Measurements from ENCODE around the gene PARP1. TPM values are rescaled to one million over a fixed set of nuclear protein-coding genes. Genes with fewer than 3 reads are reported as not detected.

Gene PARP1
- total RNA-seq, 1 donor, result 51.0 TPM

GRCh38 chr1:226335661-226336060, 72.2 kb downstream of the PARP1 start:
- Histone ChIP-seq H3K36me3 (ENCODE audit: insufficient read depth, low read length) (no peaks in the 10 kb centered on the region), H3K4me3 (ENCODE audit: insufficient read depth, low read length) (no peak overlapping the region), H4K20me1 (ENCODE audit: insufficient read depth, low read length) (no peaks in the 10 kb centered on the region), H3K27ac (ENCODE audit: low read depth, low read length) (no peak overlapping the region), H3K9me3 (ENCODE audit: low read depth, low read length) (no peaks in the 10 kb centered on the region), H3K4me2 (ENCODE audit: insufficient read depth, low read length) (no peak overlapping the region), H3K4me1 (ENCODE audit: insufficient read depth, low read length) (peaks cover 3% of the 10 kb centered on the region), H3K79me2 (ENCODE audit: insufficient read depth, low read length) (no peaks in the 10 kb centered on the region), H3K27me3 (ENCODE audit: insufficient read depth, low read length) (peaks cover 6% of the 10 kb centered on the region), H2AFZ (ENCODE audit: low read length) (no peak overlapping the region)
- DNase-seq (ENCODE audit: insufficient read length, low spot score, missing footprints), result no peak
- TF ChIP-seq CTCF (IDR thresholded peaks at IDR 0.05; ENCODE audit: extremely low read depth, low read depth, low read length), result no peak

GRCh38 chr1:226332947-226333346, 74.9 kb downstream of the PARP1 start:
- Histone ChIP-seq H3K4me1 (ENCODE audit: insufficient read depth, low read length) (peaks cover 3% of the 10 kb centered on the region), H3K4me2 (ENCODE audit: insufficient read depth, low read length) (peak overlapping the region; percentile 77), H3K27ac (ENCODE audit: low read depth, low read length) (no peak overlapping the region), H3K36me3 (ENCODE audit: insufficient read depth, low read length) (no peaks in the 10 kb centered on the region), H4K20me1 (ENCODE audit: insufficient read depth, low read length) (no peaks in the 10 kb centered on the region), H3K9me3 (ENCODE audit: low read depth, low read length) (no peaks in the 10 kb centered on the region), H3K4me3 (ENCODE audit: insufficient read depth, low read length) (peak overlapping the region; percentile 34), H3K27me3 (ENCODE audit: insufficient read depth, low read length) (peaks cover 6% of the 10 kb centered on the region), H2AFZ (ENCODE audit: low read length) (peak overlapping the region; percentile 86), H3K79me2 (ENCODE audit: insufficient read depth, low read length) (no peaks in the 10 kb centered on the region)
- no peak for DNase-seq (ENCODE audit: insufficient read length, low spot score, missing footprints)
- TF ChIP-seq CTCF (IDR thresholded peaks at IDR 0.05; ENCODE audit: extremely low read depth, low read depth, low read length), result no peak

GRCh38 chr1:226329237-226329636, 78.7 kb downstream of the PARP1 start:
- no peak overlapping the region for H2AFZ ChIP-seq (ENCODE audit: low read length)

GRCh38 chr1:226327761-226328162, 80.1 kb downstream of the PARP1 start:
- Histone ChIP-seq H4K20me1 (ENCODE audit: insufficient read depth, low read length) (no peaks in the 10 kb centered on the region), H3K27me3 (ENCODE audit: insufficient read depth, low read length) (no peaks in the 10 kb centered on the region), H3K4me1 (ENCODE audit: insufficient read depth, low read length) (no peaks in the 10 kb centered on the region), H3K9me3 (ENCODE audit: low read depth, low read length) (no peaks in the 10 kb centered on the region), H3K79me2 (ENCODE audit: insufficient read depth, low read length) (no peaks in the 10 kb centered on the region), H3K4me3 (ENCODE audit: insufficient read depth, low read length) (no peak overlapping the region), H3K27ac (ENCODE audit: low read depth, low read length) (no peak overlapping the region), H3K36me3 (ENCODE audit: insufficient read depth, low read length) (no peaks in the 10 kb centered on the region), H3K4me2 (ENCODE audit: insufficient read depth, low read length) (no peak overlapping the region), H2AFZ (ENCODE audit: low read length) (no peak overlapping the region)
- DNase-seq (ENCODE audit: insufficient read length, low spot score, missing footprints), result no peak
- TF ChIP-seq CTCF (IDR thresholded peaks at IDR 0.05; ENCODE audit: extremely low read depth, low read depth, low read length), result no peak

More at GRCh38 chr1:226329237-226329636, 78.7 kb downstream of the PARP1 start:
- Histone ChIP-seq H3K4me1 (ENCODE audit: insufficient read depth, low read length) (peaks cover 3% of the 10 kb centered on the region), H3K27me3 (ENCODE audit: insufficient read depth, low read length) (no peaks in the 10 kb centered on the region), H3K4me3 (ENCODE audit: insufficient read depth, low read length) (no peak overlapping the region), H3K4me2 (ENCODE audit: insufficient read depth, low read length) (no peak overlapping the region), H3K79me2 (ENCODE audit: insufficient read depth, low read length) (no peaks in the 10 kb centered on the region), H3K27ac (ENCODE audit: low read depth, low read length) (no peak overlapping the region), H3K36me3 (ENCODE audit: insufficient read depth, low read length) (no peaks in the 10 kb centered on the region), H3K9me3 (ENCODE audit: low read depth, low read length) (no peaks in the 10 kb centered on the region), H4K20me1 (ENCODE audit: insufficient read depth, low read length) (no peaks in the 10 kb centered on the region)
- TF ChIP-seq CTCF (IDR thresholded peaks at IDR 0.05; ENCODE audit: extremely low read depth, low read depth, low read length), result no peak
- no peak for DNase-seq (ENCODE audit: insufficient read length, low spot score, missing footprints)
